ENCODE results near the gene CAMKMT.

Gene CAMKMT

DNA sequence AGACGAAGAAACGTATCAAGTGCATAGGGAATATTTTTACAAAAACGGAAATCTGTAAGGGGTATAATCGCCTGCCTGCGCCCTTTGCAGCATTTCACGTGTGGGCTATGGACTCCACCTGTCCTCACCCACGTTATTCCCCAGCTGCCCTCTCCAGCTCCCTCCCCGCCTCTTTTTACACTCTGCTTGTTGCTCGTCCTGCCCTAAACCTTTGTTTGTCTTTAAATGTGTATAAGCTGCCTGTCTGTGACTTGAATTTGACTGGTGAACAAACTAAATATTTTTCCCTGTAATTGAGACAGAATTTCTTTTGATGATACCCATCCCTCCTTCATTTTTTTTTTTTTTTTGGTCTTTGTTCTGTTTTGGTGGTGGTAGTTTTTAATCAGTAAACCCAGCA is 410.4 kb downstream of the CAMKMT start:
- no peak for DNase-seq (ENCODE audit: low read depth)

DNA sequence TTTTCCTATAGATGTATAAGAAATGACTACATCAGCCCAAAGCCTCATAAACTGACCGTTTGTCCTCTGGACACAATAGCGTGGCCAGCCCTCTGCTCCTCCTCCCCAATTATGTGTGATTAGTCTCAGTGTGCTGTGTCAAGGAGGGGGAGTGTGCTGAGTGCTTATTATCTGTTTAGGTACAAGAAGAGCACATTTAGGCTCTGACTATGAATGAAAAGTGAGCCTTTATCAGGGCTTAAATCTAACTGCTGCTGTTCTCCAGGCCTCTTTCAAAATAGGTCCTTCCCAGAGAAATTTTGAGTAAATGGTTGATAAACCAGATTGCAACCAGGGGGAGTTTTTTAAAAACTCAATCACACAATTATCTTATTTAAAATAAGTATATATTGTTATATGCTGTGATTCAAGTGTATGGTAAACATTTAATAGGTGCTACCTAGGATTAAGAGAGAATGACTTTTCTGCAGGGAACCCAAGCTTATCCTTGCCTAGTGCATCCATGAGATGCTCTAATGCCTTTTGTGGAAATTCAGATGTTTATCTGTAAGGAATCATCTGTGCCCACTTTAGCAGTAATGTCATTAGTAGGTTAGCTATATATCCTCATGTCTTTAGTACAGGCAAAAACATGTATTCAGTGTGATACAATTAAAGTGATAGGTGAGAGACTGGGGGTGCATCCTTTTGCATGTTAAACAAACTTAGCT is 411.1 kb downstream of the CAMKMT start:
- no peak for DNase-seq (ENCODE audit: low read depth)

DNA sequence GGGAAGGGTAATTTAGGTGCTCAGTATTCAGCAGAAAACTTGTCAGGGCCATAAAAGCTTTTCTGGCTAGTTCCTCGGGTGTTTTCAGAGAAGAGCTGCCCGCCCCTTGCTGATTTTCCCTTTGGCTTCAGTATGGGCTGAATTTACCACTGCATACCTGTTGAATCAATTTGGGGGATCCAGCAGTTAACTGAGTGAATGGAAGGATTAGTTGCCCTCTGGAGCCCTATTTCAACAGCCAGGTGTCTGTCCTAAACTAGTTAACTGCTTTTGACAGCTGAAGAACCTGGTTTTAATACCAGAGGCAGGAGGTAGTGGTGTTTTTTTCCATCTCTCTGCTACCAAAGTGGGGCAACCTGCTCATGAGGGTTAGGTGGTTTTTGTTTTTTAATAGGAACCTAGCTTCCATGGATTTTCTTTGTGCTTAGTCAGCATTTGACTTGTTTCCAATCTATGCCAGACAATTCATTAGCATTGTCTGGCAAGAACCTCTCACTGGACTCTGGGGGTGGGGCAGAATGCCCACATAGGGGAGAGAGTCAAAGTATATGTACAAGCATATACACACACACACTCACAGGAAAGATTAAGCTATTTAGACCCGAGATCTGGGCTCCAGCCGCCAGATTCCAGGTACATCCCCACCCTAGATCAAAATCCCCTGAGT is 413.2 kb downstream of the CAMKMT start:
- no peak for DNase-seq (ENCODE audit: low read depth)

DNA sequence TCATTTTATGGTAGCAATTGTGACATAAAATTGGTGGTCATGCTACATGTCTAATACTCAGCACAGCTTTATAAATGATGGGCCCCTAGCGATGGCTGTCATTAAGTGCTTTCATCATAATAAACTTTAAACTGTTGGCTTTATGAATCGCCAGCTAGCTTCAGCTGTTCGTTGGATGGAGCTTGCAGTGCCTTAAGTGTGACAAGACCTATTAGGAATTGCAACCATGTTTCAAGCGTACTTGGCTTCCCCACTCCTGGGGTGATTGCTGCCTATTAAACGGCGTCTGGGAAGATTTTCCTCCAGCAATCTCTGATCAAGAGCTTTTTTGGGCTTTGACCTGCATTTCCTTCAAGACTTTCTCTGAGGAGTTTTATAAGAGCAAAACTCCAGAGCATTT is 415.3 kb downstream of the CAMKMT start:
- DNase-seq (ENCODE audit: low read depth): no peak

DNA sequence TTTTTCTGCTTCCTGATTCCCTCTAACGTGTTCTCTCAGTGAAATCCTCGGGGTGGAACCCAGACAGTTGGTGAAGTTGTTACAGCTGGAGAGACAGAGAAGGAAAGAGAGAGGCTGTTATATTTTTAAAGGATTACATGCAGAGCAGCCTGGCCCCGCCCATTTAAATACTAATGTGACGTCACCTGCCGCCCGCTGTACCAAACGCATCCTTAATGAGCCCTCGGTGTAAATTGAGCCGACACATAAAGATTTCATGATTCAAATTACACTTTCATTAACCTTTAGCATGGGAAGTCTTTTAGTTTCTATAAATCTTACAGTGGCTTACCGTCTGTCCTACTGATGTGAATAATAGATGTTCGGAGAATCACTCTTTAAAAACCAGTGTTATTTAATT is 415.8 kb downstream of the CAMKMT start:
- DNase-seq (ENCODE audit: low read depth): no peak

DNA sequence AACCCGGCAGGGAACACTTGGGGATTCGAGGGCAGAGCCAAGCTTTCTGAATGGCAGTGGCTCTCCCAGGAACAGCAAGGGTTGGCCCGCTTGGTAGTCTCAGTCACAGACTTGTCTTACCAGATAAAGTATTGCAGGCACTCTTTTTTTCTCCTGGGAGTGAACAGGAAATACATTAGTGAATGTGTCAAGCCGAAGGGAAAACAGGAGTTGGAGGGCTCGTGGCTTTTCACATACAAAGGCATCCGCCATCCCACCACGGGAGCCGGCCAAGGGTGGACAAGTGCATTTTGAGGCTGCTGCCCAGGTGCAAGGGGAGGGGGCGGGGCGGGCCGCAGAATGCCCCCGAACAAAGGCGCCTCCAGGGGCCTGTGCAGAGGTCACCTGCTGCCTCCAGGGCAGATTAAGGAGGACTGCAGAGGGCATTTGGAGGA is 416.5 kb downstream of the CAMKMT start:
- DNase-seq (ENCODE audit: low read depth): no peak

DNA sequence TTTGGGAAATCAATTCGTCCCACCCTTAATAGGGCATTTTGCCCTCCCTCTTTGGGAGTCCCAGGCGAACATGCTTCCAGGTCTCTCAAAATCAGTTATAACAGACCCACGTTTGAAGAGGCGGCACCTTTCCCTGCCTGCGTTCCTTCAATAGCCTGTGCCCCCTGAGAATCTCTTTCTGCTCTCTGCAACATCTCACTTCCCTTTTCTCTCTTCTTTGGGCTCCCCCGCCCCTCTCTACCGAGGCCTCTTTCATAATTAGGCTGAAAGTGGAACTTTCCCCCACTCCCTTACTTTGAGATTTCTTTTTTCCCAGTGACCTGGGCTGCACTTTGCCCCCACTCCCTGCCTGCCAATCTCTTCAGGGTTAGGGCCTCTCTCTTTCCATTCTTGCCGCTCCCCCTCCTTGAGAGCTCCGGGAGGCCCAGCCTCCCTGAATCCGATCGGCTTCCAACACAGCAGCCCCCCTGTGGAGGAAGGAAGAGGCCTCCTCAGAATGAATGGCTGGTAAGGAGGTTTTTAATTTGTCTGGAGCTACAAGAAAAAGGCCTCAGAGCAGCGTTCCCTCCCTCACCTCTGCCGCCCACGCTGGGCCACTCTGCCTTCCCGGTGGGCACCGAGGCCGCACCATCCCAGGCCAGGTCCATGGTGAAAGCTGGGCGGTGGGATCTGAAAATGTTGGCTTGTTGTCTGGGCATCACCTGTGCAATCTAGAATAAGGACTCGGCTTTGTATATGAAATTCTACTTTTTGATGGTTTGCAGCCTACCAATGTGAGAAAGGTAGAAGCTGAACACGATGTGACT is 417.1 kb downstream of the CAMKMT start:
- no peak for DNase-seq (ENCODE audit: low read depth)

DNA sequence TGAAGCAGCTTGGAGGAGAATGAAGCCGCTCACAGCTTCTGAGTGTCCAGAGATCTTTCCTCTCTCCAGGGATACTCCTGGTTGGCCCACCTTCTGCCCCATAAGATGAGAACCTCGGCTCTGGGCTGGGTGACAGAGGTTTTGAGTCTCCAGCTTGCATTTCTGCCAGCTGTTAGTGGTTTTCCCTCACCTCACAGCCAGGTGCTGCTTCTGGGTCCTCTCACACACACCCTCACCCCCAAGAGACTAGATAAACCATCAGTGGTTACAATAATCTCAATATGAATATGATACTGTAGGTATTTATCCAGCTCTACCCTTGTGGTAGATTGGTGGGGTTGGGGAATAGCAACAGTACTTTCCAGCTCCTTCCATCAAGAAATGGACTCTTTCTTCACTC is 418.0 kb downstream of the CAMKMT start:
- DNase-seq (ENCODE audit: low read depth): no peak

DNA sequence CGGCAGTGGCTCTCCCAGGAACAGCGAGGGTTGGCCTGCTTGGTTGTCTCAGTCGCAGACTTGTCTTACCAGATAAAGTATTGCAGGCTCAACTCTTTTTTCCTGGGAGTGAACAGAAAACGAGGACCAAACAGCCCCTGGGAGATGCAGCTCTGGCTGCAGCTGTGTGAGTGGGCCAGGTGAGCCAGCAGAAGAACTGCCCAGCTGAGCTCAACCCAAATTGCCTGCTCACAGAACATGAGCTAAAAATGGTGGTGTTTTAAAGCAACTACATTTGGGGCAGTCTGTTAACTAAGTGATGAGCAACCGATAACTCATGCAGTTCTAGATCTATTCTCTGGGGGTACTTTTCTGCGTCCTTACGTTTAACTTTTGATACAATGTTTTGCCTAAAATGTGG is 418.7 kb downstream of the CAMKMT start:
- DNase-seq (ENCODE audit: low read depth): no peak

DNA sequence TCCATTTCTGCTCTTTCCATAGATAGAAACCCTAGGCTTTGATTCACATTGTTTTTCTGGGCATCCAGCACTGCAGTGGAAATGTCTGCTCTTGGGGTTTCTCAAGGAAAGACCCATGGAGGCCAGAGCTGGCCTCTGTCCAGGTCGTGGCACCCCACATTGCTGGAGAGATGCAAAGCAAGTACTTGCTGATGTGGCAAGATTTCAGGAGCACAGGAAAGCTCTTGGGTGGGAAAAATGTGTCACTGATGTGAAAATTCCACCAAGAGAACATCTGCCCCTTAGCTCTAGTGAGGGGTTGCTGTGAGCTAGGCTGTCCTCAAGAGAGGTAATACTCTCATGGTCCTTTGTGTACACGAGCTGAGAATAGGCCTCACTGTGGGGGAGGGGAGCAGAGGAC is 423.7 kb downstream of the CAMKMT start:
- DNase-seq (ENCODE audit: low read depth): no peak

DNA sequence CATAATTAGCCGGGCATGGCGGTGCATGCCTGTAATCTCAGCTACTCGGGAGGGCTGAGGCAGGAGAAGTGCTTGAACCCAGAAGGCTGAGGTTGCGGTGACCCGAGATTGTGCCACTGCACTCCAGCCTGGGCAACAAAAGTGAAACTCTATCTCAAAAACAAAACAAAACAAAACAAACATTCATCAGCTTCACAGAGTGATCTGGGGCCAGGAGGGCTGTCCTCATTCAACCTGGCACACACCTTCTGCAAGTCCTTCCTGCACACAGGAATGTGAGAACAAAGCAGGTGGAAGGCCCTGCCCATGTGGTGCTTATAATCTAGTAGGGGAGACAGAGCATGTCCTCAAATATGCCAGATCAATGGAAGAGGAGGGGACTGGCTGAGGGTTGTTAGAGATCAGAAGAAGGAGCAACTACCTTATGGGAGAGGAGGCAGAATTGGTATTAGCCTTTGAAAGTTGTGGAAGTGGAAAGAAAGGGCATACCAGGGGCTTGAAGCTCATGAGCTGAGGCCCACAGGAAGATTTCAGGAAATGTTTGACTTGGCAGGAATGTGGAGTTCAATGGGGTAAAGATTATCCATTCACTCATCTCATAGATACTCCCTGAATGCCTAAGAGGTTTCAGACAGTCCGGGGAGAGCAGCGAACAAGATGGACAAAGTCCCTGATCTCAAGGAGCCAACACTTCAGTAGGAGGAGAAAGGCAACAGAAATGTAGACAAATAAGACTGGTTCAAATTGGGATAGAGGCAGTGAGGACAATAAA is 424.5 kb downstream of the CAMKMT start:
- DNase-seq (ENCODE audit: low read depth): no peak

DNA sequence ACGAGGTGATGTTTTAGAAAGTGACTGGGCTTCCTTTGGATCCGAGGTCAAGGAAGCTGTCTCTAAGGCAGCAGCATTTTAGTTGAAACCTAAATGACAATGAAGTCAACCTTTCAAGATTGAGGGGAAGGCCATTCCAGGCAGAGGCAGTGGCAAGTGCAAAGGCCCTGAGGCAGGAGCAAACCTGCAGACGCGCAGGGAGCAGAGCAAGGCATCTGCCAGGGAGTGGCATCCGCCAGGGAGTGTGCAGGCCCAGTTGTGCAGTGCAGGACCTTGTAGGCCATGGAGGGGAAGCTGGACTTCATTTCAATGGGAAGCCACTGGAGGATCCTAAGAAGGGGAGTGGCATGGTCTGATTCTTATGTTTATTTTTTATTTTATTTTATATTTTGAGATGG is 425.1 kb downstream of the CAMKMT start:
- no peak for DNase-seq (ENCODE audit: low read depth)

DNA sequence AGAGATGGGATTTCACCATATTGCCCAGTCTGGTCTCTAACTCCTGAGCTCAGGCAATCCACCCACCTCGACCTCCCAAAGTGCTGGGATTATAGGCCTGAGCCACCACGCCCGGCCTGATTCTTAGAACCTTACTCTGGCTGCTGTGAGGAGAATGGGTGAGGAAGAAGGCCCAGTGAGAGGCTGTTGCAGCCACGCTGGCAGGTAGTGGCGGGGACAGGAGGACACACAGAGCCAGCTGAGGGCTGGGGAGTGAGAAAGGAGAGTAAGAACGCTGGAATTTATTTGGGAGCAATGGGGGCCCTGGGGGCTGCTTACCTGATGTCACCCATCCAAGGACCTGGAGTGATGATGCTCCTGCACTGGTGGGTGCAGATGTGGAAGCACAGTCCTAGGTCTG is 425.9 kb downstream of the CAMKMT start:
- no peak for DNase-seq (ENCODE audit: low read depth)

DNA sequence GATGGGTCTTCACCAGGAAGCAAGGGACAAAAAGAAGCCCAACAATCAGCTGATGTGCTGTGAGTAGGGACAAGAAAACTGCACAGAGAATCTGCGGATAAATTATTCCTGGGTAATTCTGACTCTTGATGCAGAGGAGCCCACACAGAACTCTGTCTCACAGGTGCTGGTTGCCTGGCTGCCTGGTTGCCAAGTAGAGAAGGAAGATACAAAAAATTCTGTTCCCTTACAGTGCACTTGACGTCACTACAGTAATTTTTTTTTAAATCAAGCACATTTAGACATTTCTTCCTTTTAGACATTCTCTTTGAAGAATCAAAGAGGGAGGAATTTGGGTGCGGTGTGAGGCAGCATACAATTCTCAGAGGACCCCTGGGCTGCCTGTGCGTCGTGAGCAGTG is 427.7 kb downstream of the CAMKMT start:
- DNase-seq (ENCODE audit: low read depth): no peak

DNA sequence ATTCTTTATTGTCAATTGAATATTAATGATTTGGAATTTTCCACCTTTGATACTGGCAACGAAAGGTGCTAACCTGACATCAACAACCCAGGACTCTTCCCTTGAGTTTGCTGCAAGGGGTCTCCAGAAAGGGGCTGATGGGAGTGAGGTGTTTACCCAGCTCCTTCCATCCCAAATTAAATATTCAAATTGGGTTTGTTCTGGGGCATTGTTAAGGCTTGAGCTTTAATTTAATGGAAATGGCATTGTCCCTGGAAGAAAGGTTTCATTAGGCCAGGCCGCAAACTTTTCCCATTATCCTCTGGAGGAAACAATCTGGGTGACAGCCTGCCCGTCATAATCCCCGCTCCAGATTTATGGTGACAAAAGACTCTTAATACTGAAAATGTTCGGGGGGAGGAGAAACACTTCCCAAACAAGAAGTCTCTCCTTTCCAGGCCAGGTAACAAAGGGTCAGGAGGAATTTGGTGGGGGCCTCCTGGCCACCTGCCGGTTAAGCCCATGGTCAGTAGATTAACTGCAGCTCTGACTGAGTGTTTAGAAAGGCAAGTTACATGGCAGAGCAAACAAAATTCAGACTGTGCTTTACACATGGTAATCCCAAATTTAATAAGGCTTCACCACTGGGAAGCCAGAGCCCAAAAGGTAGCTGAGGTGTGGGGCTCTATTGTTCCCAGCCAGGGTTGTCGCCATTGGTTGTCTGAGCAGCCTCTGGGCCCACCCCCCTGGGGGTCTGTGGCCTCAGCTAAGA is 428.4 kb downstream of the CAMKMT start:
- no peak for DNase-seq (ENCODE audit: low read depth)

DNA sequence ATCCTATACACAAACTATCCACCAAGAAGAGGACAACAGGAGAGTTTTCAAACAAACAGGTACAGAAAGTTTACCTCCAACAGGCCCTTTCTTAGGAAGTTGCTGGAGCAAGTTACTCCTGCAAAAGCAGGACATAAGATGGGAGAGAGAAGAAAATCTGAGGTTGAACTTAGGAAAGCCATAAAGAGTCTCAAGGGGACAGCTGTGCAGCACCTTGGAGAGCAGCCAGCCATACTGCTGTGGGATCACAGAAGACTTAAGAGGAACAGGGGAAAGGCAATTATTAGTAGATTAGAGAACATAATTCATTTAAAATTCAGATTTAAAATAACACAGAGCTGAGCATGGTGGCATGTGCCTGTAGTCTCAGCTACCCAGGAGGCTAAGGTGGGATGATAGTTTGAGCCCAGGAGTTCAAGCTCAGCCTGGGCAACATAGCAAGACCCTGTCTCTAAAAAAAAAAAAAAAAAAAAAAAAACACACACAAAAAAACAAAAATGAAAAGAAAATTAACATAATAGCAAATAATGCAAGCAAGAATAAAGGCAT is 431.6 kb downstream of the CAMKMT start:
- peak; percentile 39 for DNase-seq (ENCODE audit: low read depth)

DNA sequence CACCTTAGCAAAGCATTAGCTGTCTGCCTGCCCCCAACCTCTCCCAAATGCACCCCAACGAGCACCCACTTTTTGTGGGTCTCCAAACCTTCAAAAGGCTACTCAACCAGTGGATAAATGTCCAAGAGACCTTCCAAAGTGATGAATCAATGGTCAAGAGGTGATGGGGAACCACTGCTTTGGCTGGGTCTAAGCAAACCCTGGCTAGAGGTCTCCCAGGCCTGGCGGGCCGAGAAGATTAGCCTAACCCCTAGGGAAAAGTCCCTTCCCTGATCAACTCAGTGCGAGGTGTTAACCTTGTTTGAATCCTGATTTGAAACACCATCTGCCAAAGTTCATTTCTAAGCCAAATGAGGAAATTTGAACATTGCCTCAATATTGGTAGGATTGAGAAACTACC is 435.0 kb downstream of the CAMKMT start:
- no peak for DNase-seq (ENCODE audit: low read depth)

DNA sequence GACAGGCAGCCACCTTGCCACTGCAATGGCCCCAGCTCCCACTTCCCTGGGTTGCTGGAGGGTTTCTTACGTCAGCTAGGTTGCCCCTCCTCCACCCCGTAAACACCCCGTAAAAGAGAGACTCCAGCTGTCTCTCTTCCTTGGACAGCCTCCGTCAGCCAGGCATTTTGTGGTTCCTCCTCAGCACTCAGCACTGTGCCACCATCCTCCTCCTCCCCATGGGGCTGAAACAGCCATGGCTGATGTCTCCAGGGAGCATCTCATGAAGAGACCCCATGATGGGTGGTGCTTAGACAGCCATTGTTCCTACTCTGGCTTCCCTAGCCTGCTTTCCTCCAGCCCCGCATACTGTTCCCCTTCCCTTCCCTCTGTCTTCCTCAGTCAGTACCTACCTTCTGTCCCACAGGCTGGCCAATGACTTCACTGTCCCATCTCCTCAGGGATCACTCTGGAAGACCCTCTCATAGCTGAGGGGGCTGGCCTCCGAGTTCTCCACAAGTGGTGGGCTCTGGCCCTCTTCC is 436.5 kb downstream of the CAMKMT start:
- no peak for DNase-seq (ENCODE audit: low read depth)

DNA sequence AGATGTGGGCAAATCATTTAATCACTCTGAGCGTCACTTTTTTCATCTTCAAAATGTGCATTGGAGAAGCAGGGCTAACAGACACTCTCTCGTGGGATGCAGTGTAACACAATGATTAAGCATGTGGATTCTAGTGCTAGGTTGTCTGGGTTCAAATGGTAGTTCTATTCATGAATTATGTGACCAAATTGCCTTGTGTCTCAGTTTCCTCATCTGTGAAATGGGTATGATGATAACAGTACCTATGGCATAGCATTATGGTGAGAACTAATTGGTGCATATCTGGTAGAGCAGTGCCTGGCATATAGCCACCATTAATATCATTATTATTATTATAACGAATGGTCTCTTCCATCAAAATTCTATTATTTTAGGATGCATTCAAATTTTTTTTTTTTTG is 437.4 kb downstream of the CAMKMT start:
- no peak for DNase-seq (ENCODE audit: low read depth)

DNA sequence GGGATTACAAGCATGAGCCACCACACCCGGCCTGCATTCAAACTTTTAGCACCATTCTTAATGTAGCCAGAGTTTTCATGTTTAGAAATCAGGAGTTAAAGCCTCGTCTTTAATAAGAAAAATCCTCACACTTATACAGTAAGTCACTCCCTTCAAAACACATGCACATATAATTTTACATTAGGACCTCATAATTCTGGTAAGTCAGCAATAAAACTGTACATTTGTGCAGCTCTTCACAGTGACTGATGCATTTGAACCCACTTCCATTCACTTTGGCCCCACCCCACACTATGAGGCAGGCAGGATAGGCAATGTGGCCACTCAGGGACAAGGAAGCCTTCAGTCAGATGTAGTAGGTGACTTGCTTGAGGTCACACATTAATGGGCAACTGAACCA is 438.0 kb downstream of the CAMKMT start:
- DNase-seq (ENCODE audit: low read depth): no peak

DNA sequence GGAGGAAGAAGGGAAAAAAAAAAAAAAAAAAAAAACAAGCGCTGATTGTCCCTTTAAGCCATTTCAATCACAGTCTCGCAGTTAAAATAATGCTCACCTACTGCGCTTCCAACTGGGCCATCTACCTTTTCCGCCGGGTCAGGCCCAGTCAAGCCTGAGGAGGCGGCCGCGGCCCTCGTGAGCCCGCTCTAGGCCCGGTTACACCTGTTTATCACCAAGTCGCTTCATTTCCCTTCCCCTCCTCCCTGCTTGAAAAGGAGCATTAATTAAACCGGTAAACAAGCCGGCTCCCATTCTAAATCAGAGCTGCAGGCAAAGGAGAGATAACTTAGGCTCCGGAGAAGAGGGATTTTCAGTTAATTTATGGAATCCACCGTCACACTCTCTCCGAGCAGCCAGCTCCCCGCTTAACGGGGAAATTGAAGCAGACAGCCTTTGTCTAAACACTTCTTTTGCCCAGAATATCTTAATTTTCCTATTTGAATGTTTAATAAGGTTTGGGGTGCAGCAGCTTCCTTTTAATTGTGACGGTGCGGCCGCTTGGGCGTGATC is 439.6 kb downstream of the CAMKMT start:
- DNase-seq (ENCODE audit: low read depth): no peak

Data from iris pigment epithelial cell (primary cell).